NCI-H1092 treated with DMSO at 0.1 percent for 48 hours (cell line): ENCODE results near the gene MOCS3.
"Not testable (repeated sequence)": the region's sequence is repeated elsewhere in the genome, so short reads cannot be mapped to it uniquely, and the experiment has no call there.

ENCODE experiments used
- DNase-seq: peaks from one replicate; lab custom pipeline; 2025; lab: John Stamatoyannopoulos, UW

MOCS3 gene

GRCh38 chr20:50932016-50932485 is 26.6 kb upstream of the MOCS3 start:
- DNase-seq: peak; percentile 14

GRCh38 chr20:50932691-50933280 is 25.8 kb upstream of the MOCS3 start:
- no peak for DNase-seq

GRCh38 chr20:50933589-50933988 is 25.0 kb upstream of the MOCS3 start:
- DNase-seq: no peak

- DNase-seq: no peak
Observed at GRCh38 chr20:50943069-50943468, 15.5 kb upstream of the MOCS3 start.

GRCh38 chr20:50948132-50948785 is 10.4 kb upstream of the MOCS3 start:
- DNase-seq: no peak

- no peak for DNase-seq
Observed at GRCh38 chr20:50953196-50953595, 5.4 kb upstream of the MOCS3 start.

GRCh38 chr20:50953821-50954220 is 4.8 kb upstream of the MOCS3 start:
- no peak for DNase-seq

- DNase-seq: no peak
Observed at GRCh38 chr20:50957276-50957675, 1.3 kb upstream of the MOCS3 start.

GRCh38 chr20:50957798-50958614 is 612 bp upstream of the MOCS3 start, which contains the start of gene DPM1:
Gene DPM1, minus strand, starts transcription at chr20:50958532. Its CDS starts 9 bp downstream, at chr20:50958523.
- DNase-seq: no peak

GRCh38 chr20:50959543-50960126 is 1.0 kb downstream of the MOCS3 start:
- DNase-seq: no peak

GRCh38 chr20:50967586-50967985 is 9.0 kb downstream of the MOCS3 start:
- DNase-seq: no peak

GRCh38 chr20:50968289-50968688 is 9.7 kb downstream of the MOCS3 start:
- DNase-seq: no peak

GRCh38 chr20:50969435-50969834 is 10.8 kb downstream of the MOCS3 start:
- DNase-seq: no peak

- no peak for DNase-seq
Observed at GRCh38 chr20:50969912-50970311, 11.3 kb downstream of the MOCS3 start.

- DNase-seq: no peak
Observed at GRCh38 chr20:50975701-50976330, 17.2 kb downstream of the MOCS3 start.

- DNase-seq: no peak
Observed at GRCh38 chr20:50977066-50978021, 18.7 kb downstream of the MOCS3 start.

- DNase-seq: not testable (repeated sequence)
Observed at GRCh38 chr20:50978533-50978932, 19.9 kb downstream of the MOCS3 start.

- no peak for DNase-seq
Observed at GRCh38 chr20:50980071-50980681, 21.6 kb downstream of the MOCS3 start.

- DNase-seq: peak; percentile 38
Observed at GRCh38 chr20:50980851-50981713, 22.5 kb downstream of the MOCS3 start.

- DNase-seq: no peak
Observed at GRCh38 chr20:50981714-50982048, 23.1 kb downstream of the MOCS3 start.
